Sigmoid colon (tissue), 7 donors: ENCODE results near the gene SRXN1. TPM values are rescaled to one million over a fixed set of nuclear protein-coding genes. Genes with fewer than 3 reads are reported as not detected.

Source experiments
- DNase-seq: peaks from one replicate; pipeline ENCODE4 v3.0.0-alpha.2; 2019
- H3K27ac ChIP-seq, 4 donors: fragments of 200-600 bp; sonication (generic); one replicate each; pipeline ENCODE4 v1.5.1; 2016 to 2019; ENCODE audit warnings: mild to moderate bottlenecking in 1 of 4
- H3K27me3 ChIP-seq, 3 donors: fragments of 200-600 bp; sonication (generic); one replicate each; pipeline ENCODE4 v1.5.1; 2019; ENCODE audit warnings: mild to moderate bottlenecking in 1 of 3
- H3K36me3 ChIP-seq, 4 donors: fragments of 200-600 bp; sonication (generic); one replicate each; pipeline ENCODE4 v1.5.1; 2016 to 2019
- H3K4me1 ChIP-seq, 4 donors: fragments of 200-600 bp; sonication (generic); one replicate each; pipeline ENCODE4 v1.5.1; 2017 to 2019
- H3K4me3 ChIP-seq, 4 donors: fragments of 200-600 bp; sonication (generic); one replicate each; pipeline ENCODE4 v1.5.1; 2017 to 2019; ENCODE audit warnings: mild to moderate bottlenecking in 2 of 4, moderate library complexity in 1 of 4
- H3K9me3 ChIP-seq, 4 donors: fragments of 200-600 bp in 3 of 4; sonication (generic) in 3 of 4; one replicate each; pipeline versions ENCODE4 v1.5.1 to v1.6.1; 2013 to 2019
- EP300 ChIP-seq, 4 donors: sonication (generic); formaldehyde crosslinking; IDR thresholded peaks; one replicate each; pipeline ENCODE4 v1.6.1; 2017; ENCODE audit warnings: antibody characterized with exemption in 4 of 4
- POLR2A ChIP-seq, 2 donors: fragments of 450-650 bp; IDR thresholded peaks; one replicate each; pipeline ENCODE4 v1.6.1; 2016; ENCODE audit warnings: antibody characterized with exemption in 2 of 2, mild to moderate bottlenecking in 2 of 2, moderate library complexity in 2 of 2
- POLR2AphosphoS5 ChIP-seq, 4 donors: sonication (generic); formaldehyde crosslinking; IDR thresholded peaks; one replicate each; pipeline ENCODE4 v1.6.1; 2017; ENCODE audit warnings: antibody characterized with exemption in 4 of 4
- WGBS, 2 donors: extraction: QIAGEN DNeasy Blood & Tissue Kit; methylation state at CpG; one replicate each; pipeline ENCODE4 v1.1.7; 2013; 5-methylcytosine and 5-hydroxymethylcytosine counted together
- intact Hi-C: fragments of 100-400 bp; cut with DNase I; formaldehyde crosslinking; loops from one replicate; pipeline ENCODE4 v1.15.1; 2023
- polyA plus RNA-seq, 3 donors: library from polyadenylated mRNA; stranded (reverse); fragments of 200-250 nt; gene quantifications; one replicate each; pipeline ENCODE4 v1.2.3, GENCODE V29; 2013
- total RNA-seq, 4 donors: library from RNA; depleted of rRNA; stranded (reverse); fragments of >200 nt; gene quantifications; one replicate each; pipeline ENCODE4 v1.1.0, GENCODE V29; 2016
- TF ChIP-seq, protein P1 (sequence below), 4 experiments: fragments of 450-650 bp in 3 of 4; fragments of 200-600 bp in 1 of 4; IDR thresholded peaks; one replicate each; pipeline ENCODE4 v1.5.1; 2016 to 2019; ENCODE audit warnings: antibody characterized with exemption in 4 of 4, mild to moderate bottlenecking in 3 of 4, moderate library complexity in 2 of 4
- donor health status: healthy with polysubstance abuse.
- donor health status: Bipolar disorder and iron deficiency.
- donor health status: healthy.

SRXN1 gene
- total and polyA plus RNA-seq, 7 donors, result 16.8 to 35.6 (median 27.5) TPM

GRCh38 chr20:673603-674001 is 20.6 kb upstream of the SRXN1 start:
- Histone ChIP-seq H3K9me3 (no peaks in the 10 kb centered on the region), H3K27me3 (peaks cover 7 to 78% (median 37%) of the 10 kb centered on the region in 3 donors), H3K27ac (no peak overlapping the region), H3K4me3 (no peak overlapping the region), H3K4me1 (peaks cover 0 to 22% (median 19%) of the 10 kb centered on the region in 4 donors), H3K36me3 (no peaks in the 10 kb centered on the region)
- intact Hi-C loops, result no loop called here
- TF ChIP-seq EP300 (IDR thresholded peaks at IDR 0.05) (no peak), POLR2AphosphoS5 (IDR thresholded peaks at IDR 0.05) (no peak), POLR2A (IDR thresholded peaks at IDR 0.05) (no peak)
- TF ChIP-seq, protein P1, sequence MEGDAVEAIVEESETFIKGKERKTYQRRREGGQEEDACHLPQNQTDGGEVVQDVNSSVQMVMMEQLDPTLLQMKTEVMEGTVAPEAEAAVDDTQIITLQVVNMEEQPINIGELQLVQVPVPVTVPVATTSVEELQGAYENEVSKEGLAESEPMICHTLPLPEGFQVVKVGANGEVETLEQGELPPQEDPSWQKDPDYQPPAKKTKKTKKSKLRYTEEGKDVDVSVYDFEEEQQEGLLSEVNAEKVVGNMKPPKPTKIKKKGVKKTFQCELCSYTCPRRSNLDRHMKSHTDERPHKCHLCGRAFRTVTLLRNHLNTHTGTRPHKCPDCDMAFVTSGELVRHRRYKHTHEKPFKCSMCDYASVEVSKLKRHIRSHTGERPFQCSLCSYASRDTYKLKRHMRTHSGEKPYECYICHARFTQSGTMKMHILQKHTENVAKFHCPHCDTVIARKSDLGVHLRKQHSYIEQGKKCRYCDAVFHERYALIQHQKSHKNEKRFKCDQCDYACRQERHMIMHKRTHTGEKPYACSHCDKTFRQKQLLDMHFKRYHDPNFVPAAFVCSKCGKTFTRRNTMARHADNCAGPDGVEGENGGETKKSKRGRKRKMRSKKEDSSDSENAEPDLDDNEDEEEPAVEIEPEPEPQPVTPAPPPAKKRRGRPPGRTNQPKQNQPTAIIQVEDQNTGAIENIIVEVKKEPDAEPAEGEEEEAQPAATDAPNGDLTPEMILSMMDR (IDR thresholded peaks at IDR 0.05), result no peak
- DNase-seq, result no peak
- 47 to 60% methylated on average over 3 of the region's 3 CpGs for WGBS, 2 donors

GRCh38 chr20:672963-673602 is 20.1 kb upstream of the SRXN1 start:
- Histone ChIP-seq H3K4me1 (peaks cover 0 to 22% (median 19%) of the 10 kb centered on the region in 4 donors), H3K9me3 (no peaks in the 10 kb centered on the region), H3K27ac (no peak overlapping the region), H3K4me3 (no peak overlapping the region), H3K36me3 (no peaks in the 10 kb centered on the region), H3K27me3 (peaks cover 7 to 72% (median 33%) of the 10 kb centered on the region in 3 donors)
- no peak for DNase-seq
- no peak for TF ChIP-seq POLR2A (IDR thresholded peaks at IDR 0.05)
- no peak for TF ChIP-seq POLR2AphosphoS5 (IDR thresholded peaks at IDR 0.05)
- TF ChIP-seq, protein P1 (IDR thresholded peaks at IDR 0.05), result no peak
- no peak for TF ChIP-seq EP300 (IDR thresholded peaks at IDR 0.05)
- intact Hi-C loops, result no loop called here
- WGBS, 2 donors, result 22 to 29% methylated on average over 7 of the region's 7 CpGs

DNA sequence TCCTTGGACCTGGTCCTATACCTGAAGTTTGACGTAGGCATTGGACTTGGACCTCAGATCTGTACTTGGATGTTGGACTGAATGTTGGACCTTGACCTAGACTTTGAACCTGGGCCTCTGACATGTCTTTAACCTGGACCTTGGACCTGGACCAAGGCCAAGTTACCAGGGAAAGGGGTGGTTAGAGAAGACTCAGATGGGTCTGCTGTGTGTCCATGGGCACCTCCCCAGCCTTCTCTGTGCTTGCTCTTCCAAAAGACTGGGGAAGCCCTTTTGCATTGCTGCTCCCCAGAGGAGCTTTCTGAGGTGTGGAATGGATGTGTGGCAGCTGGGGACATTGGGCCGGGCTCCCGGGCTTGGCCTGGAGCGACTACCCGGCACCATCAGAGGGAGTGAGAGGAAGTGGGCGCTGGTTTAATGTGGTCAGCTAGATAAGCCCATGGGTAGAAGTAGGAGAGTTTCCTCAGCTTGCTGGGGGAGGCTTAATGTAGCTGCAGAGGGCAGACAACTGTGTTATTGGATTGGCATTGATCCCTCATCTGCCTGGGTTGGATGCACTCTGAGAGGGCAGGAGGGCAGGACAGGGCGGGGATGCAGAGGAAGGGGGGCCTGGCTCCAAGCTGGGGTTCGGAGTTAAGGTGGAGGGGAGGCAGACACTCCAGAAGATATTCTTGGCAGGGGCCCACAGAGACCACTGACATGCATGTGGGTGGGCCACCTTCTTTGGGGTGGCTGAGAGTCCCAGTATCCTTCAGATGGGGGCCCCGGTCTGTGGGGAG is 18.4 kb upstream of the SRXN1 start:
- intact Hi-C loops, result no loop called here
- no peaks in the 10 kb centered on the region for H3K36me3 ChIP-seq
- no peak overlapping the region for H3K4me3 ChIP-seq
- no peak for DNase-seq
- H3K27ac ChIP-seq, result no peak overlapping the region
- no peaks in the 10 kb centered on the region for H3K9me3 ChIP-seq
- peaks cover 0 to 16% (median 15%) of the 10 kb centered on the region in 4 donors for H3K4me1 ChIP-seq
- H3K27me3 ChIP-seq, result peaks cover 7 to 72% (median 33%) of the 10 kb centered on the region in 3 donors
- WGBS, 2 donors, result 41 to 58% methylated on average over 9 of the region's 9 CpGs
- TF ChIP-seq EP300 (IDR thresholded peaks at IDR 0.05), result no peak
- TF ChIP-seq POLR2AphosphoS5 (IDR thresholded peaks at IDR 0.05), result no peak
- TF ChIP-seq POLR2A (IDR thresholded peaks at IDR 0.05), result no peak
- TF ChIP-seq, protein P1 (IDR thresholded peaks at IDR 0.05), result no peak

DNA sequence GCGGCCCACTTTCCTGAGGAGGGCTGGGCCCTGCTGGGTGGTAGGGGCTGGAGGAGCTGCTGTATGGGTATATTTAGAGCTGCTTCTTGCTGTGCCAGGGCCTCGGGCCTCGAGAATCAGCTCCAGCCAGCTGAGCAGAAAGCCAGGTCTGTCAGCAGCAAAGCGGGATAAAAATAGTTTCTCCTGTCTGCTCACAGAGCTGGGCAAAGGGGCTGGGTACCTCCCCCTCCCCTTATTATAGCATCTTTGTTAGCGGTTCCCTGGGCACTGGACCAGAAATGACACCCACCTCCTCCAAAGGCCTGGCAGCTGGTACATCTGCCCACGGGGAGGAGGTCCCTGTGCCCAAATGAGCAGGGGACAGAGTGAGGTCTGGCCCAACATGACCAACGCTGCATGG is 16.6 kb upstream of the SRXN1 start:
- no peak overlapping the region for H3K27ac ChIP-seq
- TF ChIP-seq, protein P1 (IDR thresholded peaks at IDR 0.05), result no peak
- TF ChIP-seq POLR2AphosphoS5 (IDR thresholded peaks at IDR 0.05) (no peak), POLR2A (IDR thresholded peaks at IDR 0.05) (no peak), EP300 (IDR thresholded peaks at IDR 0.05) (no peak)
- no peak overlapping the region for H3K4me3 ChIP-seq
- no peaks in the 10 kb centered on the region for H3K36me3 ChIP-seq
- H3K4me1 ChIP-seq, result no peaks in the 10 kb centered on the region
- intact Hi-C loops, result no loop called here
- H3K27me3 ChIP-seq, result peaks cover 14 to 81% (median 50%) of the 10 kb centered on the region in 3 donors
- no peak for DNase-seq
- 78 to 82% methylated on average over 7 of the region's 7 CpGs for WGBS, 2 donors
- no peaks in the 10 kb centered on the region for H3K9me3 ChIP-seq
